CD4-positive, alpha-beta T cell (primary cell): ENCODE measurements around the gene PPEF1. TPM values are rescaled to one million over a fixed set of nuclear protein-coding genes. Genes with fewer than 3 reads are reported as not detected.

Experiments used
- ATAC-seq: fragments of 200-7000 bp; cut with Tn5 transposase; one replicate; pipeline ENCODE4 v1.10.0; 2022; ENCODE audit warnings: mild to moderate bottlenecking; ENCODE audit not compliant: poor library complexity
- CTCF ChIA-PET: fragments of 350-600 bp; sonication (Branson Sonifier 250); formaldehyde crosslinking; loops from one replicate; lab custom pipeline; 2021; ENCODE audit warnings: antibody characterized with exemption, inconsistent platforms; lab: Charles Lee
- POLR2A ChIA-PET: fragments of 350-600 bp; sonication (Branson Sonifier 250); formaldehyde crosslinking; loops from one replicate; lab custom pipeline; 2021; ENCODE audit warnings: antibody characterized with exemption, inconsistent platforms; lab: Charles Lee
- DNase-seq, 14 experiments: peaks; one replicate each; pipeline ENCODE4 v3.0.0-alpha.2; 2013 to 2020; ENCODE audit warnings: mixed read lengths in 2 of 14
- H3K27ac ChIP-seq, 2 donors: one replicate each; pipeline versions ENCODE4 v1.5.1 to v1.7.0; 2013; ENCODE audit warnings: low read length in 2 of 2, low read depth in 1 of 2, mild to moderate bottlenecking in 1 of 2
- H3K27me3 ChIP-seq, 2 experiments: 1 replicate in 1 of 2; 2 replicates in 1 of 2; pipeline versions ENCODE4 v1.6.1 to v1.7.0; 2013; ENCODE audit warnings: low read length in 2 of 2, control low read depth in 1 of 2, mild to moderate bottlenecking in 1 of 2, moderate library complexity in 1 of 2; ENCODE audit not compliant: insufficient read depth in 2 of 2, control insufficient read depth in 1 of 2
- H3K36me3 ChIP-seq: one replicate; pipeline ENCODE4 v1.6.1; 2013; ENCODE audit warnings: low read length, control low read depth; ENCODE audit not compliant: insufficient read depth
- H3K4me1 ChIP-seq: one replicate; pipeline ENCODE4 v1.6.1; 2013; ENCODE audit warnings: low read length, control low read depth; ENCODE audit not compliant: insufficient read depth
- H3K4me3 ChIP-seq: one replicate; pipeline ENCODE4 v1.5.1; 2013; ENCODE audit warnings: mild to moderate bottlenecking, low read length, moderate library complexity
- H3K9me3 ChIP-seq, 2 experiments: 1 replicate in 1 of 2; 2 replicates in 1 of 2; pipeline versions ENCODE4 v1.6.1 to v1.7.0; 2013; ENCODE audit warnings: low read length in 2 of 2, mild to moderate bottlenecking in 2 of 2, control low read depth in 1 of 2, moderate library complexity in 1 of 2; ENCODE audit not compliant: control insufficient read depth in 1 of 2, insufficient read depth in 1 of 2
- H3K27ac Mint-ChIP-seq: one replicate; pipeline ENCODE4 v1.8.0; 2020; ENCODE audit warnings: mixed read lengths
- H3K27me3 Mint-ChIP-seq: one replicate; pipeline ENCODE4 v1.8.0; 2021; ENCODE audit warnings: mixed read lengths
- H3K36me3 Mint-ChIP-seq: one replicate; pipeline ENCODE4 v1.8.0; 2021; ENCODE audit warnings: low read depth, mixed read lengths
- H3K4me1 Mint-ChIP-seq: one replicate; pipeline ENCODE4 v1.8.0; 2021; ENCODE audit warnings: low read depth, mixed read lengths
- H3K4me3 Mint-ChIP-seq: one replicate; pipeline ENCODE4 v1.8.0; 2020; ENCODE audit warnings: mild to moderate bottlenecking, mixed read lengths
- H3K9me3 Mint-ChIP-seq: one replicate; pipeline ENCODE4 v1.8.0; 2020; ENCODE audit warnings: mixed read lengths
- CTCF ChIP-seq: fragments of 200-600 bp; IDR thresholded peaks from one replicate; pipeline ENCODE4 v1.8.0; 2022; ENCODE audit warnings: antibody characterized with exemption, mild to moderate bottlenecking
- intact Hi-C, 2 experiments: fragments of 100-400 bp; cut with DNase I in 1 of 2; cut with micrococcal nuclease in 1 of 2; formaldehyde crosslinking; loops; one replicate each; pipeline versions ENCODE4 v1.15.1 to v1.9.0; 2023 to 2025; cut with DNase I, micrococcal nuclease
- total RNA-seq, 174 experiments: library from RNA in 2 of 174; stranded (reverse) in 2 of 174; gene quantifications; one replicate each; pipeline ENCODE4 v1.2.3 and lab custom pipeline; 2021 to 2026

Gene PPEF1
- total RNA-seq, 2 experiments from 2014 or later, result 0.34 TPM; not detected in 1

- no peak overlapping the region for H3K4me3 ChIP-seq
- no peak overlapping the region for H3K27ac ChIP-seq
- H3K27me3 Mint-ChIP-seq, result no peaks in the 10 kb centered on the region
- no peaks in the 10 kb centered on the region for H3K4me1 Mint-ChIP-seq
- no peaks in the 10 kb centered on the region for H3K4me1 ChIP-seq
- CTCF ChIA-PET, result no interaction called here
- POLR2A ChIA-PET, result no interaction called here
- no peaks in the 10 kb centered on the region for H3K27me3 ChIP-seq
- H3K9me3 ChIP-seq, result peaks cover 0 to 5% of the 10 kb centered on the region in 2 experiments
- no peak overlapping the region for H3K4me3 Mint-ChIP-seq
- H3K36me3 ChIP-seq, result no peaks in the 10 kb centered on the region
- intact Hi-C loops, result no loop called here
- TF ChIP-seq CTCF, result no peak
- H3K9me3 Mint-ChIP-seq, result no peaks in the 10 kb centered on the region
- H3K27ac Mint-ChIP-seq, result no peak overlapping the region
- H3K36me3 Mint-ChIP-seq, result no peaks in the 10 kb centered on the region
- DNase-seq (no peak), ATAC-seq (no peak)
Measured at GRCh38 chrX:18698737-18699650, 8.5 kb upstream of the PPEF1 start.

GRCh38 chrX:18701621-18702361 lies 5.7 kb upstream of the PPEF1 start:
- POLR2A ChIA-PET, result no interaction called here
- H3K27me3 Mint-ChIP-seq, result no peaks in the 10 kb centered on the region
- no peak for DNase-seq
- H3K4me3 ChIP-seq, result no peak overlapping the region
- H3K4me1 ChIP-seq, result no peaks in the 10 kb centered on the region
- no peaks in the 10 kb centered on the region for H3K27me3 ChIP-seq
- H3K9me3 Mint-ChIP-seq, result no peaks in the 10 kb centered on the region
- intact Hi-C loops, result no loop called here
- TF ChIP-seq CTCF, result no peak
- no peaks in the 10 kb centered on the region for H3K36me3 ChIP-seq
- no peak overlapping the region for H3K4me3 Mint-ChIP-seq
- H3K36me3 Mint-ChIP-seq, result no peaks in the 10 kb centered on the region
- no peak for ATAC-seq
- no peak overlapping the region for H3K27ac ChIP-seq
- CTCF ChIA-PET, result no interaction called here
- H3K9me3 ChIP-seq, result no peaks in the 10 kb centered on the region
- H3K4me1 Mint-ChIP-seq, result no peaks in the 10 kb centered on the region
- no peak overlapping the region for H3K27ac Mint-ChIP-seq

GRCh38 chrX:18702362-18703195 lies 4.9 kb upstream of the PPEF1 start:
- Histone ChIP-seq H3K27ac (no peak overlapping the region), H3K27me3 (no peaks in the 10 kb centered on the region), H3K4me3 (no peak overlapping the region), H3K9me3 (no peaks in the 10 kb centered on the region), H3K36me3 (no peaks in the 10 kb centered on the region), H3K4me1 (no peaks in the 10 kb centered on the region)
- DNase-seq (no peak), ATAC-seq (no peak)
- no peak for TF ChIP-seq CTCF
- ChIA-PET CTCF (no interaction called here), POLR2A (no interaction called here)
- intact Hi-C loops, result no loop called here
- Mint-ChIP-seq H3K27ac (no peak overlapping the region), H3K27me3 (no peaks in the 10 kb centered on the region), H3K36me3 (no peaks in the 10 kb centered on the region), H3K9me3 (no peaks in the 10 kb centered on the region), H3K4me1 (no peaks in the 10 kb centered on the region), H3K4me3 (no peak overlapping the region)
